SU-DHL-6 (cell line): ENCODE data around the gene CNTNAP4.

ENCODE experiments used
- H2AFZ ChIP-seq: fragments of 200-600 bp; sonication (generic); 2 replicates; pipeline ENCODE4 v1.6.1; 2014; ENCODE audit warnings: low read depth, mild to moderate bottlenecking, moderate library complexity, mixed read lengths, antibody characterized with exemption, low read length; ENCODE audit not compliant: severe bottlenecking
- H3F3A ChIP-seq: fragments of 200-600 bp; shearing (Covaris generic); 2 replicates; pipeline ENCODE4 v1.6.0; 2016; ENCODE audit warnings: antibody characterized with exemption, mild to moderate bottlenecking; ENCODE audit not compliant: insufficient read depth
- H3K27ac ChIP-seq: fragments of 200-600 bp; sonication (generic); 2 replicates; pipeline ENCODE4 v1.5.1; 2016; ENCODE audit warnings: low read depth, mild to moderate bottlenecking, low read length, moderate library complexity, mixed read lengths
- H3K27me3 ChIP-seq: fragments of 200-600 bp; sonication (generic), shearing (Covaris generic); 2 replicates; pipeline ENCODE4 v1.6.0; 2014; ENCODE audit warnings: mild to moderate bottlenecking, low read length
- H3K36me3 ChIP-seq: fragments of 200-600 bp; sonication (generic); 2 replicates; pipeline ENCODE4 v1.6.1; 2014; ENCODE audit warnings: mild to moderate bottlenecking, low read length, mixed read lengths
- H3K4me2 ChIP-seq: fragments of 300-600, 200-600 bp; shearing (Covaris generic), sonication (generic); 2 replicates; pipeline ENCODE4 v1.6.0; 2014; ENCODE audit warnings: low read length, low read depth, mild to moderate bottlenecking; ENCODE audit not compliant: poor library complexity, severe bottlenecking
- H3K4me3 ChIP-seq: fragments of 200-600 bp; sonication (generic); 2 replicates; pipeline ENCODE4 v1.5.1; 2014; ENCODE audit warnings: antibody characterized with exemption, low read length, mild to moderate bottlenecking, mixed read lengths; ENCODE audit not compliant: insufficient read depth, poor library complexity, severe bottlenecking
- H3K79me2 ChIP-seq: fragments of 200-600 bp; sonication (generic); 2 replicates; pipeline ENCODE4 v1.6.1; 2014; ENCODE audit warnings: mild to moderate bottlenecking, low read length, moderate library complexity; ENCODE audit not compliant: insufficient read depth
- H3K9ac ChIP-seq: fragments of 200-600 bp; sonication (generic); 2 replicates; pipeline ENCODE4 v1.7.0; 2014; ENCODE audit warnings: mild to moderate bottlenecking, low read length
- H3K9me2 ChIP-seq: fragments of 200-600 bp; sonication (generic); replicated peaks from 2 replicates; pipeline ENCODE4 v1.6.1; 2014; ENCODE audit warnings: low read length; ENCODE audit not compliant: insufficient read depth
- H3K9me3 ChIP-seq: fragments of 200-600 bp; sonication (generic); 2 replicates; pipeline ENCODE4 v1.6.1; 2014; ENCODE audit warnings: low read length, mixed read lengths; ENCODE audit not compliant: insufficient read depth
- H4K20me1 ChIP-seq: fragments of 200-600 bp; sonication (generic); 2 replicates; pipeline ENCODE4 v1.6.1; 2014; ENCODE audit warnings: low read depth, mild to moderate bottlenecking, antibody characterized with exemption, low read length, moderate library complexity, mixed read lengths
- CTCF ChIP-seq: fragments of 200-600 bp; sonication (generic); IDR thresholded peaks from one replicate; pipeline ENCODE4 v1.5.1; 2017; ENCODE audit warnings: antibody characterized with exemption, mild to moderate bottlenecking, low read length, moderate library complexity; ENCODE audit not compliant: insufficient read depth, poor library complexity, severe bottlenecking
- EZH2phosphoT487 ChIP-seq: fragments of 200-600 bp; sonication (generic), shearing (Covaris generic); conservative IDR thresholded peaks from 2 replicates; pipeline ENCODE4 v1.6.1; 2018; ENCODE audit warnings: mild to moderate bottlenecking, antibody characterized with exemption, low read length, moderate library complexity, mixed read lengths

Gene CNTNAP4

GRCh38 chr16:76268824-76269223 lies 8.4 kb upstream of the CNTNAP4 start:
- no peaks in the 10 kb centered on the region for H3F3A ChIP-seq
- TF ChIP-seq CTCF: no peak
- no peak for TF ChIP-seq EZH2phosphoT487
- H2AFZ ChIP-seq: no peak overlapping the region
- no peaks in the 10 kb centered on the region for H3K36me3 ChIP-seq
- no peaks in the 10 kb centered on the region for H3K9me3 ChIP-seq
- H3K9ac ChIP-seq: no peak overlapping the region
- H3K27me3 ChIP-seq: no peaks in the 10 kb centered on the region
- H3K9me2 ChIP-seq: no peaks in the 10 kb centered on the region
- H3K27ac ChIP-seq: no peak overlapping the region
- no peak overlapping the region for H3K4me2 ChIP-seq
- H4K20me1 ChIP-seq: no peaks in the 10 kb centered on the region
- no peaks in the 10 kb centered on the region for H3K79me2 ChIP-seq
- no peak overlapping the region for H3K4me3 ChIP-seq

- H3K27me3 ChIP-seq: no peaks in the 10 kb centered on the region
- H3K79me2 ChIP-seq: no peaks in the 10 kb centered on the region
- no peaks in the 10 kb centered on the region for H3K36me3 ChIP-seq
- no peak overlapping the region for H3K27ac ChIP-seq
- no peaks in the 10 kb centered on the region for H4K20me1 ChIP-seq
- no peak overlapping the region for H3K4me3 ChIP-seq
- H3K9me2 ChIP-seq: no peaks in the 10 kb centered on the region
- H2AFZ ChIP-seq: no peak overlapping the region
- H3K9ac ChIP-seq: no peak overlapping the region
- no peak for TF ChIP-seq CTCF
- no peaks in the 10 kb centered on the region for H3K9me3 ChIP-seq
- no peaks in the 10 kb centered on the region for H3F3A ChIP-seq
- H3K4me2 ChIP-seq: no peak overlapping the region
These were observed 344 bp downstream of the CNTNAP4 start for GRCh38 chr16:76277460-76278030.

GRCh38 chr16:76278086-76278485 lies 885 bp downstream of the CNTNAP4 start:
- Histone ChIP-seq H2AFZ (no peak overlapping the region), H3K79me2 (no peaks in the 10 kb centered on the region), H4K20me1 (no peaks in the 10 kb centered on the region), H3F3A (no peaks in the 10 kb centered on the region), H3K27me3 (no peaks in the 10 kb centered on the region), H3K9me2 (no peaks in the 10 kb centered on the region), H3K9ac (no peak overlapping the region), H3K4me2 (no peak overlapping the region), H3K9me3 (no peaks in the 10 kb centered on the region), H3K4me3 (no peak overlapping the region), H3K27ac (no peak overlapping the region), H3K36me3 (no peaks in the 10 kb centered on the region)
- no peak for TF ChIP-seq CTCF
- TF ChIP-seq EZH2phosphoT487: no peak
